NCI-H1436 treated with DMSO at 0.1 percent for 48 hours (cell line): ENCODE measurements around the gene MITF.

ENCODE experiments used
- DNase-seq: peaks from one replicate; lab custom pipeline; 2025; lab: John Stamatoyannopoulos, UW

Gene MITF

GRCh38 chr3:69967156-69967555 is 227.9 kb downstream of the MITF start:
- DNase-seq, result no peak

- no peak for DNase-seq
Measured at GRCh38 chr3:69970827-69971226, 231.6 kb downstream of the MITF start.

- DNase-seq, result no peak
Measured at GRCh38 chr3:69972672-69973071, 233.4 kb downstream of the MITF start.

GRCh38 chr3:69976021-69976420 is 236.8 kb downstream of the MITF start:
- no peak for DNase-seq

- DNase-seq, result no peak
Measured at GRCh38 chr3:69983546-69984265, 244.4 kb downstream of the MITF start.

GRCh38 chr3:69985266-69985665 is 246.0 kb downstream of the MITF start:
- no peak for DNase-seq

GRCh38 chr3:69986419-69986818 is 247.2 kb downstream of the MITF start:
- no peak for DNase-seq

GRCh38 chr3:69987833-69988232 is 248.6 kb downstream of the MITF start:
- no peak for DNase-seq

GRCh38 chr3:69993757-69994156 is 254.5 kb downstream of the MITF start:
- DNase-seq, result no peak

GRCh38 chr3:69994919-69995318 is 255.7 kb downstream of the MITF start:
- no peak for DNase-seq

GRCh38 chr3:69997631-69998307 is 258.5 kb downstream of the MITF start:
- no peak for DNase-seq

- no peak for DNase-seq
Measured at GRCh38 chr3:69998759-69999139, 259.5 kb downstream of the MITF start.

GRCh38 chr3:69999140-70000027 is 260.1 kb downstream of the MITF start, which contains the start of gene SAMMSON:
TSS of gene SAMMSON (plus strand) at chr3:69999733.
- no peak for DNase-seq

- DNase-seq, result no peak
Measured at GRCh38 chr3:70000028-70000410, 260.8 kb downstream of the MITF start.

- DNase-seq, result no peak
Measured at GRCh38 chr3:70000563-70001081, 261.4 kb downstream of the MITF start.

GRCh38 chr3:70003119-70003518 is 263.9 kb downstream of the MITF start:
- no peak for DNase-seq

- DNase-seq, result no peak
Measured at GRCh38 chr3:70006089-70006488, 266.8 kb downstream of the MITF start.

GRCh38 chr3:70010346-70010745 is 271.1 kb downstream of the MITF start:
- no peak for DNase-seq

- no peak for DNase-seq
Measured at GRCh38 chr3:70011582-70011981, 272.3 kb downstream of the MITF start.
